PC-9 (cell line): Measurements from ENCODE around the gene THEMIS2. TPM values are rescaled to one million over a fixed set of nuclear protein-coding genes. Genes with fewer than 3 reads are reported as not detected.
A peak's percentile ranks its signal among the peaks of the same experiment; 100 is the strongest.

ENCODE experiments used
- BruUV-seq: library from RNA; stranded (reverse); fragments of 400-500 nt; replicated peaks from 2 replicates; lab custom pipeline; 2021; lab: Mats Ljungman, UMichigan
- CTCF ChIA-PET: fragments of 300-600 bp; sonication (Branson Sonifier 250); formaldehyde crosslinking; loops from one replicate; lab custom pipeline; 2022; ENCODE audit warnings: antibody characterized with exemption; lab: Charles Lee
- POLR2A ChIA-PET: fragments of 300-600 bp; sonication (Branson Sonifier 250); formaldehyde crosslinking; loops from one replicate; lab custom pipeline; 2022; ENCODE audit warnings: antibody characterized with exemption; ENCODE audit not compliant: unreplicated experiment; lab: Charles Lee
- DNase-seq, 2 experiments: peaks; one replicate each; pipeline versions ENCODE4 v3.0.0 to v3.0.0-alpha.2; 2015 to 2022; ENCODE audit warnings: mixed read lengths in 1 of 2
- H2AFZ ChIP-seq: fragments of 200-600 bp; sonication (generic); 2 replicates; pipeline ENCODE4 v1.8.1; 2017; ENCODE audit warnings: antibody characterized with exemption
- H3F3A ChIP-seq: fragments of 200-600 bp; sonication (generic); 2 replicates; pipeline ENCODE4 v1.8.1; 2017; ENCODE audit warnings: antibody characterized with exemption, mild to moderate bottlenecking, low read depth; ENCODE audit not compliant: insufficient read depth
- H3K27ac ChIP-seq: fragments of 200-600 bp; sonication (generic); 2 replicates; pipeline ENCODE4 v1.6.1; 2016; ENCODE audit warnings: mixed run types
- H3K27me3 ChIP-seq: fragments of 200-600 bp; sonication (generic); 2 replicates; pipeline ENCODE4 v1.6.1; 2016; ENCODE audit warnings: low read depth, mixed run types; ENCODE audit not compliant: insufficient read depth
- H3K36me3 ChIP-seq: fragments of 200-600 bp; sonication (generic); 2 replicates; pipeline ENCODE4 v1.6.1; 2016; ENCODE audit warnings: low read depth, mixed run types
- H3K4me1 ChIP-seq: fragments of 200-600 bp; sonication (generic); replicated peaks from 2 replicates; pipeline ENCODE4 v1.6.1; 2016; ENCODE audit warnings: mixed run types; ENCODE audit not compliant: insufficient read depth
- H3K4me2 ChIP-seq: fragments of 200-600 bp; sonication (generic); 2 replicates; pipeline ENCODE4 v1.6.1; 2017; ENCODE audit warnings: mixed run types
- H3K4me3 ChIP-seq: fragments of 200-600 bp; sonication (generic); 2 replicates; pipeline ENCODE4 v1.6.1; 2016; ENCODE audit warnings: mixed run types
- H3K79me2 ChIP-seq: fragments of 200-600 bp; sonication (generic); 2 replicates; pipeline ENCODE4 v1.6.1; 2017; ENCODE audit warnings: low read depth, mixed run types
- H3K9me2 ChIP-seq: fragments of 200-600 bp; sonication (generic); 2 replicates; pipeline ENCODE4 v1.8.1; 2017; ENCODE audit warnings: mild to moderate bottlenecking; ENCODE audit not compliant: insufficient read depth
- H3K9me3 ChIP-seq: fragments of 200-600 bp; sonication (generic); 2 replicates; pipeline ENCODE4 v1.8.1; 2016; ENCODE audit warnings: low read depth; ENCODE audit not compliant: insufficient read depth
- H4K20me1 ChIP-seq: fragments of 200-600 bp; sonication (generic); 2 replicates; pipeline ENCODE4 v1.8.1; 2017; ENCODE audit not compliant: insufficient read depth
- CTCF ChIP-seq: fragments of 200-600 bp; sonication (generic); conservative IDR thresholded peaks from 2 replicates; pipeline ENCODE4 v1.6.1; 2017; ENCODE audit warnings: mixed run types, antibody characterized with exemption, mild to moderate bottlenecking, moderate library complexity
- EZH2 ChIP-seq: fragments of 200-600 bp; sonication (generic); IDR thresholded peaks from 2 replicates; pipeline ENCODE4 v1.8.0; 2017; ENCODE audit warnings: antibody characterized with exemption, low read depth
- intact Hi-C: fragments of 100-400 bp; cut with micrococcal nuclease; formaldehyde crosslinking; loops from one replicate; pipeline ENCODE4 v1.10.0; 2022; ENCODE audit not compliant: unreplicated experiment
- total RNA-seq: library from RNA; stranded (reverse); gene quantifications from 2 replicates; pipeline ENCODE4 v1.2.3, GENCODE V29; 2021

Gene THEMIS2
- total RNA-seq, 1 experiment from 2014 or later: 3.1 TPM

GRCh38 chr1:27832762-27833161 lies 39.6 kb upstream of the THEMIS2 start:
- Histone ChIP-seq H3K4me1 (0 out of 2 replicates have a peak, but pooled peaks cover 14% of the 10 kb centered on the region), H3K9me3 (no peaks in the 10 kb centered on the region), H3K9me2 (no peaks in the 10 kb centered on the region), H3K4me3 (no peak overlapping the region), H3K27me3 (no peaks in the 10 kb centered on the region), H3K4me2 (peak overlapping the region; percentile 91), H3K36me3 (no peaks in the 10 kb centered on the region), H3K27ac (no peak overlapping the region), H3F3A (no peaks in the 10 kb centered on the region), H4K20me1 (no peaks in the 10 kb centered on the region; the same call in none of the 2 replicates), H3K79me2 (peaks cover 42% of the 10 kb centered on the region), H2AFZ (no peak overlapping the region)
- no peak for DNase-seq
- intact Hi-C loops: loop anchor here (5.0 kb wide), 1 partner anchor 160 kb away; the partner anchor contains the start of gene IFI6
- TF ChIP-seq CTCF (no peak), EZH2 (no peak)
- ChIA-PET POLR2A (no interaction called here), CTCF (interaction anchor here (0.6 kb wide), 1 partner anchor 148 kb away, joined by 9 read pairs; no protein-coding TSS in a partner anchor)
- BruUV-seq: no TSS peak

GRCh38 chr1:27833470-27833869 lies 38.9 kb upstream of the THEMIS2 start:
- Histone ChIP-seq H3K4me2 (no peak overlapping the region), H2AFZ (no peak overlapping the region), H3K4me1 (0 out of 2 replicates have a peak, but pooled peaks cover 14% of the 10 kb centered on the region), H3K9me3 (no peaks in the 10 kb centered on the region), H3K27ac (no peak overlapping the region), H3F3A (no peaks in the 10 kb centered on the region), H3K9me2 (no peaks in the 10 kb centered on the region), H3K36me3 (no peaks in the 10 kb centered on the region), H3K4me3 (no peak overlapping the region), H3K79me2 (peaks cover 42% of the 10 kb centered on the region), H4K20me1 (no peaks in the 10 kb centered on the region; the same call in none of the 2 replicates), H3K27me3 (no peaks in the 10 kb centered on the region)
- no peak for TF ChIP-seq EZH2
- TF ChIP-seq CTCF: no peak
- intact Hi-C loops: loop anchor here (5.0 kb wide), 1 partner anchor 161 kb away; the partner anchor contains the start of gene IFI6
- no TSS peak for BruUV-seq
- DNase-seq: no peak
- ChIA-PET POLR2A (no interaction called here), CTCF (interaction anchor here (0.6 kb wide), 2 partner anchors 11 to 149 kb away, joined by 8 to 9 read pairs; no protein-coding TSS in a partner anchor)

GRCh38 chr1:27835046-27835445 lies 37.3 kb upstream of the THEMIS2 start:
- ChIA-PET CTCF (no interaction called here), POLR2A (no interaction called here)
- no peak for DNase-seq
- no peaks in the 10 kb centered on the region for H3K9me3 ChIP-seq
- H3K27me3 ChIP-seq: no peaks in the 10 kb centered on the region
- H3F3A ChIP-seq: no peaks in the 10 kb centered on the region
- no peak overlapping the region for H2AFZ ChIP-seq
- intact Hi-C loops: no loop called here
- H3K79me2 ChIP-seq: peaks cover 42% of the 10 kb centered on the region
- H3K4me2 ChIP-seq: no peak overlapping the region
- H3K4me3 ChIP-seq: no peak overlapping the region
- no TSS peak for BruUV-seq
- 0 out of 2 replicates have a peak, but pooled peaks cover 14% of the 10 kb centered on the region for H3K4me1 ChIP-seq
- H3K27ac ChIP-seq: no peak overlapping the region
- H3K9me2 ChIP-seq: no peaks in the 10 kb centered on the region
- no peaks in the 10 kb centered on the region for H3K36me3 ChIP-seq
- TF ChIP-seq EZH2 (no peak), CTCF (no peak)
- no peaks in the 10 kb centered on the region; the same call in none of the 2 replicates for H4K20me1 ChIP-seq
